GM12878 (cell line): ENCODE data around the gene ABHD13. TPM values are rescaled to one million over a fixed set of nuclear protein-coding genes. Genes with fewer than 3 reads are reported as not detected.
A peak's percentile ranks its signal among the peaks of the same experiment; 100 is the strongest.

Experiments
- ATAC-seq: fragments of 200-7000 bp; cut with Tn5 transposase; 3 replicates; pipeline ENCODE4 v1.9.1; 2020; ENCODE audit warnings: mild to moderate bottlenecking, moderate library complexity
- BruUV-seq: library from RNA; stranded (reverse); fragments of 400-500 nt; replicated peaks from 2 replicates; lab custom pipeline; 2021; lab: Mats Ljungman, UMichigan
- CTCF ChIA-PET: fragments of 300-600 bp; sonication (Branson Sonifier 250); formaldehyde crosslinking; extraction: SDS; loops from one replicate; lab custom pipeline; 2021; ENCODE audit warnings: inconsistent platforms; lab: Yijun Ruan, JAX
- POLR2A ChIA-PET: fragments of 350-600 bp; formaldehyde crosslinking; extraction: SDS; loops from one replicate; lab custom pipeline; 2021; ENCODE audit warnings: inconsistent platforms; lab: Charles Lee
- RAD21 ChIA-PET: fragments of 300-600 bp; sonication (Branson Sonifier 250); formaldehyde crosslinking; loops from one replicate; lab custom pipeline; 2023; ENCODE audit warnings: antibody characterized with exemption; ENCODE audit not compliant: unreplicated experiment; lab: Charles Lee
- SMC1A ChIA-PET: fragments of 300-600 bp; sonication (Branson Sonifier 250); formaldehyde crosslinking; loops from one replicate; lab custom pipeline; 2023; ENCODE audit not compliant: unreplicated experiment, uncharacterized antibody; lab: Charles Lee
- DNase-seq: peaks from one replicate; pipeline ENCODE4 v3.0.0-alpha.2; 2011; ENCODE audit warnings: low read depth, low spot score
- FAIRE-seq: peaks from 3 replicates; lab custom pipeline; 2011; peaks lifted over from hg19 to GRCh38; lab: Jason Lieb, UNC
- H2AFZ ChIP-seq: 2 replicates; pipeline ENCODE4 v1.6.0; 2011; ENCODE audit warnings: low read depth, low read length, control low read depth; ENCODE audit not compliant: control insufficient read depth
- H3K27ac ChIP-seq: 2 replicates; pipeline ENCODE4 v1.5.1; 2011; ENCODE audit warnings: control low read depth; ENCODE audit not compliant: control insufficient read depth, insufficient read depth
- H3K27me3 ChIP-seq, 2 experiments: replicated peaks in 1 of 2; 2 replicates each; pipeline versions ENCODE4 v1.6.0 to v1.6.1; 2011; ENCODE audit warnings: low read length in 1 of 2; ENCODE audit not compliant: control insufficient read depth in 2 of 2, insufficient read depth in 2 of 2
- H3K36me3 ChIP-seq, 2 experiments: 2 replicates each; pipeline ENCODE4 v1.5.1; 2011; ENCODE audit warnings: low read length in 1 of 2; ENCODE audit not compliant: control insufficient read depth in 2 of 2, insufficient read depth in 2 of 2
- H3K4me1 ChIP-seq: 2 replicates; pipeline ENCODE4 v1.6.1; 2011; ENCODE audit warnings: mild to moderate bottlenecking, low read length, moderate library complexity, mixed read lengths; ENCODE audit not compliant: control insufficient read depth, insufficient read depth
- H3K4me2 ChIP-seq: 2 replicates; pipeline ENCODE4 v1.6.0; 2011; ENCODE audit warnings: control low read depth; ENCODE audit not compliant: control insufficient read depth, insufficient read depth
- H3K4me3 ChIP-seq: fragments of 200-600 bp; sonication (generic); 2 replicates; pipeline ENCODE4 v1.5.1; 2016
- H3K79me2 ChIP-seq: 2 replicates; pipeline ENCODE4 v1.6.0; 2011; ENCODE audit warnings: low read length; ENCODE audit not compliant: control insufficient read depth, insufficient read depth
- H3K9ac ChIP-seq: 2 replicates; pipeline ENCODE4 v1.8.0; 2011; ENCODE audit warnings: low read length, control low read depth, mixed read lengths; ENCODE audit not compliant: control insufficient read depth, insufficient read depth
- H3K9me3 ChIP-seq: replicated peaks from 3 replicates; pipeline ENCODE4 v1.5.1; 2011; ENCODE audit warnings: mild to moderate bottlenecking, low read length; ENCODE audit not compliant: control insufficient read depth, insufficient read depth
- H4K20me1 ChIP-seq: 2 replicates; pipeline ENCODE4 v1.6.0; 2011; ENCODE audit not compliant: control insufficient read depth, insufficient read depth
- ASH2L ChIP-seq: fragments of 300-600, 200-600 bp; sonication (generic); IDR thresholded peaks from 2 replicates; pipeline ENCODE4 v1.6.1; 2017; ENCODE audit warnings: low read depth, mild to moderate bottlenecking, borderline replicate concordance
- BRCA1 ChIP-seq: IDR thresholded peaks from 2 replicates; pipeline ENCODE4 v1.6.1; 2011; ENCODE audit warnings: low read depth, low read length, improper control_type of control experiment
- FOXK2 ChIP-seq: fragments of 450-650 bp; IDR thresholded peaks from 2 replicates; pipeline ENCODE4 v1.6.1; 2017; ENCODE audit warnings: mild to moderate bottlenecking, moderate library complexity
- MEF2A ChIP-seq: IDR thresholded peaks from 2 replicates; pipeline ENCODE4 v1.6.1; 2011; ENCODE audit warnings: low read depth, mild to moderate bottlenecking, low read length, moderate library complexity; ENCODE audit not compliant: insufficient read depth
- MTA3 ChIP-seq: IDR thresholded peaks from 2 replicates; pipeline ENCODE4 v1.6.1; 2012; ENCODE audit warnings: low read length, inconsistent platforms, borderline replicate concordance
- NFYB ChIP-seq: IDR thresholded peaks from 2 replicates; pipeline ENCODE4 v1.6.1; 2011; ENCODE audit warnings: low read depth, mild to moderate bottlenecking, low read length, improper control_type of control experiment, moderate library complexity; ENCODE audit not compliant: insufficient read depth
- NRF1 ChIP-seq: conservative IDR thresholded peaks from 2 replicates; pipeline ENCODE4 v1.6.1; 2011; ENCODE audit warnings: mild to moderate bottlenecking, low read depth, low read length, improper control_type of control experiment
- WGBS: methylation state at CpG from one replicate; pipeline ENCODE4 v1.1.6; 2016; ENCODE audit warnings: low lambda C conversion rate; ENCODE audit not compliant: insufficient replicate concordance, insufficient coverage; ENCODE audit errors: missing lambda C conversion rate; 5-methylcytosine and 5-hydroxymethylcytosine counted together
- in situ Hi-C: fragments of 300-500 bp; cut with MboI; formaldehyde crosslinking; loops from 9 replicates; pipeline ENCODE4 v1.14.3; 2018; ENCODE audit warnings: mixed read lengths
- intact Hi-C: fragments of 100-400 bp; cut with micrococcal nuclease; formaldehyde crosslinking; loops from one replicate; pipeline ENCODE4 v1.14.2; 2022; ENCODE audit not compliant: unreplicated experiment
- polyA plus RNA-seq, 11 experiments: library from polyadenylated mRNA; depleted of rRNA in 4 of 11; unstranded in 6 of 11; stranded (reverse) in 5 of 11; fragments of >200 nt; fragmentation: Nextera tagmentation in 4 of 11; fragmentation: Illumina TruSeq in 1 of 11; extraction: Ambion mirVana in 4 of 11; extraction: Trizol in 1 of 11; gene quantifications; 1 replicate in 1 of 11; 2 replicates in 10 of 11; pipeline versions ENCODE4 v1.2.1 to v1.2.3, GENCODE V29; 2011 to 2016; ENCODE audit warnings: inconsistent platforms in 2 of 11, missing spikeins in 2 of 11, low read depth in 1 of 11
- total RNA-seq, 4 experiments: library from RNA; depleted of rRNA in 3 of 4; stranded (reverse); fragments of >200 nt in 3 of 4; fragmentation: Illumina TruSeq in 1 of 4; extraction: Trizol in 1 of 4; gene quantifications; 2 replicates each; pipeline versions ENCODE4 v1.2.1 to v1.2.3, GENCODE V29; 2013 to 2021
- TF ChIP-seq, protein P1 (sequence below): fragments of 450-650 bp; IDR thresholded peaks from 2 replicates; pipeline ENCODE4 v1.6.1; 2016; ENCODE audit warnings: mild to moderate bottlenecking
- TF ChIP-seq, protein P2 (sequence below), 3 experiments: IDR thresholded peaks in 2 of 3; conservative IDR thresholded peaks in 1 of 3; 2 replicates each; pipeline ENCODE4 v1.5.1; 2011; ENCODE audit warnings: low read depth in 3 of 3, low read length in 3 of 3, mild to moderate bottlenecking in 3 of 3, control low read depth in 2 of 3, moderate library complexity in 2 of 3, inconsistent platforms in 1 of 3, mixed read lengths in 1 of 3; ENCODE audit not compliant: control insufficient read depth in 2 of 3, insufficient read depth in 1 of 3; ENCODE audit errors: extremely low read depth in 1 of 3
- TF ChIP-seq, protein P3 (sequence below): fragments of 450-650 bp; IDR thresholded peaks from 2 replicates; pipeline ENCODE4 v1.6.1; 2018; ENCODE audit warnings: borderline replicate concordance, mild to moderate bottlenecking; ENCODE audit not compliant: partially characterized antibody

Gene ABHD13
- total and polyA plus RNA-seq, 10 of the 15 experiments (the other 5 are each of a cell fraction or from before 2014, with no cell fraction given), result 3.2 to 10.7 (median 6.5) TPM

DNA sequence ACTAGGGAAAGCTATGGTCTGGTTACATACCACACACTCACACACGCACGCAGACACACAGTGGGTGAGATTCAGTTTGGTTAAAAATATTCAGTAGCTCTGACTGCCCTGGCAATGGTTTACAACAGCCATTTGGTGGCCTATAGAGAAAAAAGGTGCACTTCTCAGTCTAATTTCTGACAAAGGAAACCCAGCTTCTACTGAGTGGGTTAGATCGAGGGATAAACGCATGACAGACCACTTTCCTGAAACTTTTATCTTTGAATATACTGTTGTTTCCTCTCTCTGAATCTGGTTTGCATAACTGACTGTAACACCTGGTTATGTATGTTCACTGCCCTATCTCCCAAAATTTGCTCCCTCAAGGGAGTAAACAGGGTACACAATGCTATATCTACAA is 5.3 kb upstream of the ABHD13 start:
- in situ Hi-C loops, result loop anchor here (25.0 kb wide), 1 partner anchor 1651 kb away; the partner anchor contains the start of gene ARGLU1

More for the DNA sequence above, 5.3 kb upstream of the ABHD13 start:
- Histone ChIP-seq H3K36me3 (peaks cover 0 to 8% of the 10 kb centered on the region in 2 experiments; a peak in 2 of 4 replicates), H3K27ac (peak overlapping the region; percentile 59), H3K4me1 (peaks cover 15% of the 10 kb centered on the region), H3K9me3 (no peaks in the 10 kb centered on the region), H3K9ac (peak overlapping the region; percentile 4; the same call in 1 of the 2 replicates), H3K27me3 (no peaks in the 10 kb centered on the region), H3K4me3 (peak overlapping the region; percentile 27; the same call in 1 of the 2 replicates), H3K79me2 (peaks cover 20% of the 10 kb centered on the region), H4K20me1 (no peaks in the 10 kb centered on the region), H3K4me2 (peak overlapping the region; percentile 75), H2AFZ (peak overlapping the region; percentile 2)
- BruUV-seq, result no TSS peak
- SMC1A ChIA-PET, result interaction anchor here (1.5 to 2.6 kb wide), 2 partner anchors 11 to 13 kb away, joined by 5 to 12 read pairs; no protein-coding TSS in a partner anchor
- 0% methylated on average over 4 of the region's 4 CpGs for WGBS
- RAD21 ChIA-PET, result interaction anchor here (0.8 kb wide), 1 partner anchor 11 kb away, joined by 4 read pairs; no protein-coding TSS in a partner anchor
- POLR2A ChIA-PET, result no interaction called here
- TF ChIP-seq FOXK2 (no peak), MTA3 (no peak), NRF1 (no peak), MEF2A (no peak), BRCA1 (no peak), NFYB (no peak), ASH2L (no peak)
- TF ChIP-seq, protein P1, sequence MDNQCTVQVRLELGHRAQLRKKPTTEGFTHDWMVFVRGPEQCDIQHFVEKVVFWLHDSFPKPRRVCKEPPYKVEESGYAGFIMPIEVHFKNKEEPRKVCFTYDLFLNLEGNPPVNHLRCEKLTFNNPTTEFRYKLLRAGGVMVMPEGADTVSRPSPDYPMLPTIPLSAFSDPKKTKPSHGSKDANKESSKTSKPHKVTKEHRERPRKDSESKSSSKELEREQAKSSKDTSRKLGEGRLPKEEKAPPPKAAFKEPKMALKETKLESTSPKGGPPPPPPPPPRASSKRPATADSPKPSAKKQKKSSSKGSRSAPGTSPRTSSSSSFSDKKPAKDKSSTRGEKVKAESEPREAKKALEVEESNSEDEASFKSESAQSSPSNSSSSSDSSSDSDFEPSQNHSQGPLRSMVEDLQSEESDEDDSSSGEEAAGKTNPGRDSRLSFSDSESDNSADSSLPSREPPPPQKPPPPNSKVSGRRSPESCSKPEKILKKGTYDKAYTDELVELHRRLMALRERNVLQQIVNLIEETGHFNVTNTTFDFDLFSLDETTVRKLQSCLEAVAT, result no peak
- TF ChIP-seq, protein P2, sequence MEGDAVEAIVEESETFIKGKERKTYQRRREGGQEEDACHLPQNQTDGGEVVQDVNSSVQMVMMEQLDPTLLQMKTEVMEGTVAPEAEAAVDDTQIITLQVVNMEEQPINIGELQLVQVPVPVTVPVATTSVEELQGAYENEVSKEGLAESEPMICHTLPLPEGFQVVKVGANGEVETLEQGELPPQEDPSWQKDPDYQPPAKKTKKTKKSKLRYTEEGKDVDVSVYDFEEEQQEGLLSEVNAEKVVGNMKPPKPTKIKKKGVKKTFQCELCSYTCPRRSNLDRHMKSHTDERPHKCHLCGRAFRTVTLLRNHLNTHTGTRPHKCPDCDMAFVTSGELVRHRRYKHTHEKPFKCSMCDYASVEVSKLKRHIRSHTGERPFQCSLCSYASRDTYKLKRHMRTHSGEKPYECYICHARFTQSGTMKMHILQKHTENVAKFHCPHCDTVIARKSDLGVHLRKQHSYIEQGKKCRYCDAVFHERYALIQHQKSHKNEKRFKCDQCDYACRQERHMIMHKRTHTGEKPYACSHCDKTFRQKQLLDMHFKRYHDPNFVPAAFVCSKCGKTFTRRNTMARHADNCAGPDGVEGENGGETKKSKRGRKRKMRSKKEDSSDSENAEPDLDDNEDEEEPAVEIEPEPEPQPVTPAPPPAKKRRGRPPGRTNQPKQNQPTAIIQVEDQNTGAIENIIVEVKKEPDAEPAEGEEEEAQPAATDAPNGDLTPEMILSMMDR (IDR thresholded peaks at IDR 0.05 in 2 of 3, conservative IDR thresholded peaks at IDR 0.05 in 1 of 3; ENCODE audit: control insufficient read depth in 2 of 3, extremely low read depth in 1 of 3, insufficient read depth in 1 of 3, low read depth in 3 of 3, low read length in 3 of 3), result no peak
- TF ChIP-seq, protein P3, sequence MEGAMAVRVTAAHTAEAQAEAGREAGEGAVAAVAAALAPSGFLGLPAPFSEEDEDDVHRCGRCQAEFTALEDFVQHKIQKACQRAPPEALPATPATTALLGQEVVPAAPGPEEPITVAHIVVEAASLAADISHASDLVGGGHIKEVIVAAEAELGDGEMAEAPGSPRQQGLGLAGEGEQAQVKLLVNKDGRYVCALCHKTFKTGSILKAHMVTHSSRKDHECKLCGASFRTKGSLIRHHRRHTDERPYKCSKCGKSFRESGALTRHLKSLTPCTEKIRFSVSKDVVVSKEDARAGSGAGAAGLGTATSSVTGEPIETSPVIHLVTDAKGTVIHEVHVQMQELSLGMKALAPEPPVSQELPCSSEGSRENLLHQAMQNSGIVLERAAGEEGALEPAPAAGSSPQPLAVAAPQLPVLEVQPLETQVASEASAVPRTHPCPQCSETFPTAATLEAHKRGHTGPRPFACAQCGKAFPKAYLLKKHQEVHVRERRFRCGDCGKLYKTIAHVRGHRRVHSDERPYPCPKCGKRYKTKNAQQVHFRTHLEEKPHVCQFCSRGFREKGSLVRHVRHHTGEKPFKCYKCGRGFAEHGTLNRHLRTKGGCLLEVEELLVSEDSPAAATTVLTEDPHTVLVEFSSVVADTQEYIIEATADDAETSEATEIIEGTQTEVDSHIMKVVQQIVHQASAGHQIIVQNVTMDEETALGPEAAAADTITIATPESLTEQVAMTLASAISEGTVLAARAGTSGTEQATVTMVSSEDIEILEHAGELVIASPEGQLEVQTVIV, result no peak
- ATAC-seq, result peak; percentile 21
- CTCF ChIA-PET, result interaction anchor here (1.1 to 2.0 kb wide), 2 partner anchors 33 to 37 kb away, joined by 3 to 6 read pairs; no protein-coding TSS in a partner anchor
- no peak for FAIRE-seq
- intact Hi-C loops, result no loop called here
- DNase-seq, result no peak
